HepG2 (cell line): ENCODE data around the gene MADCAM1. TPM values are rescaled to one million over a fixed set of nuclear protein-coding genes. Genes with fewer than 3 reads are reported as not detected.

ENCODE experiments used
- ATAC-seq: fragments of 200-7000 bp; cut with Tn5 transposase; 3 replicates; pipeline ENCODE4 v1.9.1; 2020; ENCODE audit warnings: mild to moderate bottlenecking, moderate library complexity
- BruUV-seq: library from RNA; stranded (reverse); fragments of 400-500 nt; replicated peaks from 2 replicates; lab custom pipeline; 2021; lab: Mats Ljungman, UMichigan
- CTCF ChIA-PET: fragments of 300-600 bp; formaldehyde crosslinking; extraction: SDS; loops from one replicate; lab custom pipeline; 2021; ENCODE audit warnings: low total read pairs, inconsistent platforms, low intra/inter-chr PET ratio; lab: Yijun Ruan, JAX
- POLR2A ChIA-PET: fragments of 350-600 bp; sonication (Branson Sonifier 250); formaldehyde crosslinking; loops from one replicate; lab custom pipeline; 2020; ENCODE audit warnings: antibody characterized with exemption, inconsistent platforms; lab: Yijun Ruan, JAX
- DNase-seq: peaks from one replicate; pipeline ENCODE4 v3.0.0-alpha.2; 2015; ENCODE audit warnings: low spot score
- FAIRE-seq: peaks from 3 replicates; lab custom pipeline; 2011; peaks lifted over from hg19 to GRCh38; lab: Jason Lieb, UNC
- H2AFZ ChIP-seq: one replicate; pipeline ENCODE4 v1.6.1; 2011; ENCODE audit warnings: low read length, inconsistent platforms
- H3K27ac ChIP-seq: fragments of 300-600 bp; 3 replicates; pipeline ENCODE4 v1.8.0; 2011; ENCODE audit warnings: mixed run types, mild to moderate bottlenecking, mixed read lengths, low read length, inconsistent platforms; ENCODE audit not compliant: insufficient read depth; ENCODE audit errors: extremely low read length
- H3K27me3 ChIP-seq, 2 experiments: fragments of 200-600 bp in 1 of 2; 2 replicates in 1 of 2; 3 replicates in 1 of 2; pipeline versions ENCODE4 v1.6.0 to v1.8.0; 2011; ENCODE audit warnings: low read length in 2 of 2, mild to moderate bottlenecking in 2 of 2, moderate library complexity in 2 of 2, inconsistent platforms in 1 of 2; ENCODE audit not compliant: insufficient read depth in 2 of 2, control insufficient read depth in 1 of 2
- H3K36me3 ChIP-seq, 2 experiments: fragments of 200-600 bp in 1 of 2; replicated peaks in 1 of 2; 2 replicates in 1 of 2; 3 replicates in 1 of 2; pipeline versions ENCODE4 v1.5.1 to v1.8.0; 2011; ENCODE audit warnings: low read length in 2 of 2, inconsistent platforms in 1 of 2; ENCODE audit not compliant: insufficient read depth in 2 of 2, control insufficient read depth in 1 of 2
- H3K4me1 ChIP-seq: 2 replicates; pipeline ENCODE4 v1.5.1; 2012; ENCODE audit warnings: low read length, inconsistent platforms; ENCODE audit not compliant: insufficient read depth
- H3K4me2 ChIP-seq: 2 replicates; pipeline ENCODE4 v1.6.0; 2011; ENCODE audit warnings: low read depth, low read length, inconsistent platforms
- H3K4me3 ChIP-seq, 3 experiments: fragments of 200-600 bp in 1 of 3; sonication (generic), shearing (Covaris generic) in 1 of 3; replicated peaks in 1 of 3; 2 replicates each; pipeline ENCODE4 v1.5.1; 2011 to 2016; ENCODE audit warnings: low read length in 3 of 3, inconsistent platforms in 2 of 3, low read depth in 2 of 3, mild to moderate bottlenecking in 2 of 3, control low read depth in 1 of 3, mixed read lengths in 1 of 3; ENCODE audit not compliant: insufficient read depth in 1 of 3
- H3K79me2 ChIP-seq: one replicate; pipeline ENCODE4 v1.6.1; 2011; ENCODE audit warnings: low read length, inconsistent platforms; ENCODE audit not compliant: insufficient read depth
- H3K9ac ChIP-seq: 2 replicates; pipeline ENCODE4 v1.6.0; 2011; ENCODE audit warnings: mild to moderate bottlenecking, low read depth, low read length, inconsistent platforms; ENCODE audit not compliant: insufficient read depth
- H3K9me3 ChIP-seq: 2 replicates; pipeline ENCODE4 v1.5.1; 2012; ENCODE audit warnings: mild to moderate bottlenecking, low read length
- H4K20me1 ChIP-seq: 2 replicates; pipeline ENCODE4 v1.6.0; 2011; ENCODE audit warnings: inconsistent platforms, mild to moderate bottlenecking, low read length, moderate library complexity; ENCODE audit not compliant: insufficient read depth
- AKAP8 ChIP-seq: sonication (generic); formaldehyde crosslinking; IDR thresholded peaks from 2 replicates; pipeline ENCODE4 v1.5.1; 2020; ENCODE audit warnings: mild to moderate bottlenecking, missing genetic modification reagents
- BCL3 ChIP-seq: sonication (generic); formaldehyde crosslinking; IDR thresholded peaks from 2 replicates; pipeline ENCODE4 v1.5.1; 2020; ENCODE audit warnings: mild to moderate bottlenecking, missing genetic modification reagents, moderate library complexity
- CHCHD3 ChIP-seq: sonication (generic); formaldehyde crosslinking; IDR thresholded peaks from 2 replicates; pipeline ENCODE4 v1.8.0; 2022; ENCODE audit warnings: mild to moderate bottlenecking, missing genetic modification reagents, moderate library complexity
- DDIT3 ChIP-seq: sonication (generic); formaldehyde crosslinking; IDR thresholded peaks from 2 replicates; pipeline ENCODE4 v1.4.0; 2020; ENCODE audit warnings: mild to moderate bottlenecking, missing genetic modification reagents
- GLI4 ChIP-seq: sonication (generic); formaldehyde crosslinking; IDR thresholded peaks from 2 replicates; pipeline ENCODE4 v1.5.1; 2020; ENCODE audit warnings: missing genetic modification reagents, mild to moderate bottlenecking, moderate library complexity, borderline replicate concordance
- GPBP1L1 ChIP-seq: sonication (generic); formaldehyde crosslinking; IDR thresholded peaks from 2 replicates; pipeline ENCODE4 v1.5.0; 2020; ENCODE audit warnings: mild to moderate bottlenecking, missing genetic modification reagents
- HDAC1 ChIP-seq: sonication (generic); formaldehyde crosslinking; IDR thresholded peaks from 2 replicates; pipeline ENCODE4 v1.5.1; 2020; ENCODE audit warnings: mild to moderate bottlenecking, missing genetic modification reagents
- MTF2 ChIP-seq: sonication (generic); formaldehyde crosslinking; IDR thresholded peaks from 2 replicates; pipeline ENCODE4 v1.5.0; 2020; ENCODE audit warnings: missing genetic modification reagents, borderline replicate concordance
- MXI1 ChIP-seq: IDR thresholded peaks from 3 replicates; pipeline ENCODE4 v1.6.1; 2012; ENCODE audit warnings: low read depth, low read length, inconsistent platforms, borderline replicate concordance
- NBN ChIP-seq: fragments of 450-650 bp; conservative IDR thresholded peaks from 2 replicates; pipeline ENCODE4 v1.6.1; 2017
- PPARG ChIP-seq: conservative IDR thresholded peaks from 2 replicates; pipeline ENCODE4 v1.6.1; 2016; ENCODE audit warnings: missing biosample characterization, missing genetic modification reagents
- RARA ChIP-seq: IDR thresholded peaks from 2 replicates; pipeline ENCODE4 v1.6.1; 2016; ENCODE audit warnings: missing genetic modification reagents, missing compliant biosample characterization
- SMYD3 ChIP-seq: sonication (generic); formaldehyde crosslinking; IDR thresholded peaks from 2 replicates; pipeline ENCODE4 v1.8.1; 2023; ENCODE audit warnings: mild to moderate bottlenecking, missing genetic modification reagents
- SP1 ChIP-seq, 2 experiments: fragments of 450-650 bp in 1 of 2; sonication (generic) in 1 of 2; formaldehyde crosslinking in 1 of 2; IDR thresholded peaks; 2 replicates each; pipeline versions ENCODE4 v1.4.0 to v1.6.1; 2016 to 2020; ENCODE audit warnings: missing genetic modification reagents in 1 of 2
- TFDP1 ChIP-seq: IDR thresholded peaks from 2 replicates; pipeline ENCODE4 v1.6.1; 2016; ENCODE audit warnings: missing compliant biosample characterization, missing genetic modification reagents, borderline replicate concordance
- ZBTB33 ChIP-seq: sonication (generic); formaldehyde crosslinking; IDR thresholded peaks from 2 replicates; pipeline ENCODE4 v1.4.0; 2020; ENCODE audit warnings: missing genetic modification reagents
- ZNF333 ChIP-seq: sonication (generic); formaldehyde crosslinking; IDR thresholded peaks from 2 replicates; pipeline ENCODE4 v1.4.0; 2020; ENCODE audit warnings: mild to moderate bottlenecking, missing genetic modification reagents, borderline replicate concordance
- ZNF558 ChIP-seq: sonication (generic); formaldehyde crosslinking; IDR thresholded peaks from 2 replicates; pipeline ENCODE4 v1.9.0; 2022; ENCODE audit warnings: mild to moderate bottlenecking, missing genetic modification reagents, borderline replicate concordance
- ZNF660 ChIP-seq: sonication (generic); formaldehyde crosslinking; IDR thresholded peaks from 2 replicates; pipeline ENCODE4 v1.5.1; 2020; ENCODE audit warnings: mild to moderate bottlenecking, low read depth, missing genetic modification reagents, borderline replicate concordance
- WGBS: methylation state at CpG from one replicate; pipeline ENCODE4 v1.1.6; 2017; ENCODE audit warnings: low lambda C conversion rate; 5-methylcytosine and 5-hydroxymethylcytosine counted together
- in situ Hi-C: cut with HindIII; loops from 2 replicates; pipeline ENCODE4 v1.10.0; 2017; ENCODE audit warnings: low pct_unique_long_range_greater_than_20kb; ENCODE audit not compliant: extremely low pct_ligation_motif_present
- intact Hi-C: fragments of 100-400 bp; cut with micrococcal nuclease; formaldehyde crosslinking; loops from one replicate; pipeline ENCODE4 v1.10.0; 2022; ENCODE audit not compliant: unreplicated experiment
- polyA plus RNA-seq, 8 experiments: library from polyadenylated mRNA; depleted of rRNA in 3 of 8; stranded (reverse) in 7 of 8; unstranded in 1 of 8; fragments of >200 nt; fragmentation: Illumina TruSeq in 4 of 8; extraction: Trizol in 4 of 8; gene quantifications; 2 replicates each; pipeline versions ENCODE4 v1.2.1 to v1.2.3, GENCODE V29; 2011 to 2016; ENCODE audit warnings: low read depth in 4 of 8, missing spikeins in 1 of 8, mixed read lengths in 1 of 8; ENCODE audit not compliant: insufficient read depth in 1 of 8
- total RNA-seq, 5 experiments: library from RNA; depleted of rRNA; stranded (reverse); fragments of >200 nt; fragmentation: Illumina TruSeq; extraction: Trizol; gene quantifications; 2 replicates each; pipeline ENCODE4 v1.2.3, GENCODE V29; 2016; ENCODE audit warnings: low read depth in 1 of 5

Gene MADCAM1
- total and polyA plus RNA-seq, 2 of the 13 experiments (the other 11 are each of a cell fraction or from before 2014, with no cell fraction given), result 0.29 to 0.33 TPM

GRCh38 chr19:504616-505015, 8.3 kb downstream of the MADCAM1 start:
- in situ Hi-C loops (no loop called here), intact Hi-C loops (no loop called here)
- FAIRE-seq (no peak), ATAC-seq (no peak), DNase-seq (no peak)
- ChIA-PET CTCF (no interaction called here), POLR2A (no interaction called here)
- H3K27ac ChIP-seq, result no peak overlapping the region
- peaks cover 22% of the 10 kb centered on the region for H3K4me1 ChIP-seq
- no peaks in the 10 kb centered on the region for H4K20me1 ChIP-seq
- H3K9ac ChIP-seq, result no peak overlapping the region
- no peak overlapping the region for H2AFZ ChIP-seq
- H3K4me3 ChIP-seq, result no peak overlapping the region
- no peaks in the 10 kb centered on the region for H3K79me2 ChIP-seq
- BruUV-seq, result no TSS peak
- no peaks in the 10 kb centered on the region for H3K9me3 ChIP-seq
- H3K27me3 ChIP-seq, result no peaks in the 10 kb centered on the region; a peak in 1 of 5 replicates
- TF ChIP-seq AKAP8 (CRISPR knock-in tag) (no peak), MXI1 (no peak), TFDP1 (no peak), BCL3 (CRISPR knock-in tag) (no peak), ZNF558 (CRISPR knock-in tag) (no peak), PPARG (CRISPR knock-in tag) (no peak), GPBP1L1 (CRISPR knock-in tag) (no peak), ZNF333 (CRISPR knock-in tag) (no peak), GLI4 (CRISPR knock-in tag) (no peak), DDIT3 (CRISPR knock-in tag) (no peak), RARA (CRISPR knock-in tag) (no peak), ZBTB33 (no peak), NBN (no peak), HDAC1 (CRISPR knock-in tag) (no peak), SP1 (IDR thresholded peaks at IDR 0.05) (no peak), SP1 (CRISPR knock-in tag; IDR thresholded peaks at IDR 0.05) (no peak), ZNF660 (CRISPR knock-in tag) (no peak), SMYD3 (no peak), MTF2 (no peak), CHCHD3 (CRISPR knock-in tag) (no peak)
- H3K36me3 ChIP-seq, result no peaks in the 10 kb centered on the region
- H3K4me2 ChIP-seq, result no peak overlapping the region
- 93% methylated on average over 3 of the region's 14 CpGs for WGBS
